ES-I3 (cell line): ENCODE data around the gene TBPL1.
"Not testable (repeated sequence)": the region's sequence is repeated elsewhere in the genome, so short reads cannot be mapped to it uniquely, and the experiment has no call there.

ENCODE experiments used
- H3K36me3 ChIP-seq: 2 replicates; pipeline ENCODE4 v1.6.1; 2013; ENCODE audit warnings: mild to moderate bottlenecking, low read length, control low read depth, moderate library complexity; ENCODE audit not compliant: insufficient read depth
- H3K4me1 ChIP-seq: 2 replicates; pipeline ENCODE4 v1.6.1; 2013; ENCODE audit warnings: mild to moderate bottlenecking, control low read depth, low read length; ENCODE audit not compliant: insufficient read depth
- H3K9ac ChIP-seq: 2 replicates; pipeline ENCODE4 v1.6.1; 2013; ENCODE audit warnings: low read depth, mild to moderate bottlenecking, low read length, moderate library complexity
- H3K9me3 ChIP-seq: 2 replicates; pipeline ENCODE4 v1.6.1; 2013; ENCODE audit warnings: mild to moderate bottlenecking, low read length, moderate library complexity; ENCODE audit not compliant: control insufficient read depth, insufficient read depth

TBPL1 gene

DNA sequence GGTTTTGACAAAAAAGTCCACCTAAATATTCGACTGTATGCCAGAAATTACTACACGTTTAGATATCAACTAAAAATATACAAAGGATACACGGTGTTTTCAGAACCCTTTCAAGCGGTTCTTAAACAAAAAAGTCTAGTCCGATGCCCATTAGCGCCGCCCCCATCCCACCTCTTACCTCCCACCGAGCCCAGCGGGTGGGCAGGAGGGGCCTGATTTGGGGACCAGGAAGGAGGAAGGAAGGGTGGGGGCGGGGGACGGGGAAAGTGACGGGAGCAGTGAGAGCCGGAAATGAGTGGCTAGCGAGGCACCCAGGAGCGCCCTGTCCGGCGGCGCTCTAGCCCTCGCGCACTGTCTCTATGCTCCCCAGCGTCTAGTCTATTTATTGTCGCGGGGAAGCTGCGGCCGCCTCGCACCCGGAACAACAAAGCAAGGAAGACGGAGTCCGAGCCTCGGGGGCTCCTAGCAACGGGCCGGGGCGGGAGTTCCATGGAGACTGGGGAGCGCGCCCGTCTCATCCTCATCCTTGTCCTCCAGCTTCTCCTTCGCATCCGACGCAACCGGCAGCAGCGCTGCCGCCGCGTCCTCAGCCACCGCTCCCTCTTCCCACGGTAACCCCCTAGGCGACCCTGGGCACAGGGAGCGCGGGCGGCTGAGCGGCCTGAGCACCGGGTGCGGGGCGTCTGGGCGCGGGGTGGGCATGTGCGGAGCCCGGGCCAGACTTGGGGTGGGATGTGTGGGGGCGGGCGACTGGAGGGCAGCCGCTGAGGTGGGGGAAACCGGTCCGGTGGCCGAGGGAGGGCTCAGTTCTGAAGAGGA is at the start of gene TBPL1:
TSS of gene TBPL1 (plus strand) at position 410 of the 819 bp plus-strand sequence. CDS start 26,902 bp downstream, outside the sequence.
- Histone ChIP-seq H3K9me3 (no peaks in the 10 kb centered on the region), H3K4me1 (peaks cover 11% of the 10 kb centered on the region; the same call in 1 of the 2 replicates), H3K9ac (peak within 1 kb of the TSS; percentile 94), H3K36me3 (no peaks in the 10 kb centered on the region)

DNA sequence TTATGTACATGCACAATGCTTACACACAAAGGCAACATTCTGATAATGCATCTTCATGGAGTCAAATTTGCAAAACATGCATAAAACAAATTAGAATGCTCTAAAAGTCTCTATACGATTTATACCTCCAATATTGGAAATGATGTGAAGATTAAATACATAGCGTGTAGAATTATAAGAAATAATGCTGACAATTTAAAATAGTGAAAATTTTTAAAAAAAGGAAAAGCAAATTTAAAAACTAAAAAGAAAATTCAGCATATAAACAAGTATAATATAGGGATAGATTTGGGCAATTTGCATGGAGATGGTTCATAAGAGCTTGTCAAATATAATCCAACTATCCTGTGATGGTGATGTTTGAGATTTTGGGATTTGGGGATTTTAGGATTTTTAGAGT is 49.2 kb upstream of the TBPL1 start:
- Histone ChIP-seq H3K9ac (no peak overlapping the region), H3K36me3 (no peaks in the 10 kb centered on the region), H3K4me1 (no peaks in the 10 kb centered on the region), H3K9me3 (no peaks in the 10 kb centered on the region)

DNA sequence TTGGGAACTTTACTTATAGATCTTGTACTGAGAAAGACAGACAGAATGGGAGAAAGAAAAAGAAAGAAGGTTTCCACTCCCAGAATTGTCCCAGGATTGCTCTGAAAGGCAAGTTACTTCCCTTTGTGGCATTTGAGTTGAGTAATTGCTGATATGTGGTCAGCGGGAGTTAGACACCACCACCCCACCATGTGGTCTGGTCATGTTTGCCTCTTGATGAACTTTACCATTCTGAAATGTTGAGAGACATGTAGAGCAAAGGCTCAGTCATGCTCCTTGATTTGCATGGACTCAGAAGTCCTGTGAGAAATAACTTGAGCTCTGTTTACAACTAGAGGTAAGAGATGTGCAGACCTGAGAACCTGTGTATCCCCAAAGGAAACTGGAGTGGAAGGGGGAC is 47.0 kb upstream of the TBPL1 start:
- H3K9ac ChIP-seq, result no peak overlapping the region
- H3K36me3 ChIP-seq, result no peaks in the 10 kb centered on the region
- no peaks in the 10 kb centered on the region for H3K9me3 ChIP-seq
- no peaks in the 10 kb centered on the region for H3K4me1 ChIP-seq

- Histone ChIP-seq H3K36me3 (no peaks in the 10 kb centered on the region), H3K9me3 (no peaks in the 10 kb centered on the region), H3K9ac (0 out of 2 replicates have a peak overlapping the region, but pooled peaks have one; percentile 17), H3K4me1 (peaks cover 12% of the 10 kb centered on the region)
Measured at GRCh38 chr6:133916650-133917151, 36.3 kb upstream of the TBPL1 start.

DNA sequence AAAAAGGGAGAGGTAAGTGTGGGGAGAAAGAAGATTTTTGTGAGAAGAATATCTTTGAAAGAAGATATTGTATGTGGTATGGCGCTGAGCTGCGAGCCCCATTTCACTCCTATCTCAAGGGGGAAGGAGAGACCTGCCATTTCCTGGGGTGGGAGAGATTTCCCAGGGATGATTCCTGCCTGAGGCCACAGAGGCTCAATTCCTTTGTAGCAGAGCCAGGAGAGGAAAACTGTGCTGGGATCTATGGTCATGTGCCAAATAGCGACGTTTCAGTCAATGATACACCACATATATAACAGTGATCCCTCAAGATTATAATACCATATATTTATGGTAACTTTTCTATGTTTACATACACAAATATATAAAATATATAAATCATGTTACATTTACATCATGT is 35.2 kb upstream of the TBPL1 start:
- Histone ChIP-seq H3K4me1 (peaks cover 12% of the 10 kb centered on the region), H3K9me3 (no peaks in the 10 kb centered on the region), H3K9ac (no peak overlapping the region), H3K36me3 (no peaks in the 10 kb centered on the region)

- Histone ChIP-seq H3K9me3 (no peaks in the 10 kb centered on the region), H3K4me1 (peaks cover 12% of the 10 kb centered on the region), H3K9ac (no peak overlapping the region), H3K36me3 (no peaks in the 10 kb centered on the region)
Measured at GRCh38 chr6:133918208-133918930, 34.7 kb upstream of the TBPL1 start.

- Histone ChIP-seq H3K9ac (no peak overlapping the region), H3K36me3 (no peaks in the 10 kb centered on the region), H3K4me1 (peaks cover 12% of the 10 kb centered on the region), H3K9me3 (no peaks in the 10 kb centered on the region)
Measured at GRCh38 chr6:133919362-133919761, 33.7 kb upstream of the TBPL1 start.

DNA sequence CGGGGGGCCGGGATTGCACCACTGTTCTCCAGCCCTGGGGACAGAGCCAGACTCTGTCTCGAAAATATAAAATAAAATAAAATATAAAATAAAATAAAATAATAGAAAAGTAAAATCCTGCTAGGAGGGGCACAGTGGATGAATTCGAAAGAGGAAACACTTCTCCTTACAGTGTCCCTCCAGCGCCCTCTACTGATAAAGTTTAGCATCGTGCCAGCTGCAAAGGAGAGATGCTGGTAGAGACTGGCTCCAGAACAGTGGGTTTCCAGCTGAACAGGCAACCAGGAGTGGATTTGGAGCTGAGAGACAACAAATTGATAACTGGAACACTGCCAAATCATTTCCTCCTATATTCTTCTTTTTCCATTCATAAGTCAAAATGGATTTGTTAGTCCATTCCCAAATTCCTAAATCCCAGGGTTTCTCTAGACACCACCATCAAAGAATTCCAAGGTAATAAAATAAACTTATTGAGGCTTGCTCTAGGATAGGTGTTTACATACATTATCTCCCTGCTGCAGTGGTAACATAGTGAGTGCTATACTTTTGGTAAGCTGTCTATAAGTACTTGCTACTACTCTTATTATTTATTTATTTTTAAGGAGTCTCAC is 31.7 kb upstream of the TBPL1 start:
- no peaks in the 10 kb centered on the region for H3K9me3 ChIP-seq
- peaks cover 12% of the 10 kb centered on the region for H3K4me1 ChIP-seq
- no peak overlapping the region for H3K9ac ChIP-seq
- H3K36me3 ChIP-seq, result no peaks in the 10 kb centered on the region

- Histone ChIP-seq H3K9me3 (no peaks in the 10 kb centered on the region), H3K36me3 (no peaks in the 10 kb centered on the region), H3K9ac (peak overlapping the region; percentile 38; the same call in 1 of the 2 replicates), H3K4me1 (no peaks in the 10 kb centered on the region; the same call in 1 of the 2 replicates)
Measured at GRCh38 chr6:133923938-133924593, 29.0 kb upstream of the TBPL1 start.

GRCh38 chr6:133931221-133931620 is 21.8 kb upstream of the TBPL1 start:
- not testable (repeated sequence) for H3K36me3 ChIP-seq, H3K9me3 ChIP-seq, H3K4me1 ChIP-seq, H3K9ac ChIP-seq

DNA sequence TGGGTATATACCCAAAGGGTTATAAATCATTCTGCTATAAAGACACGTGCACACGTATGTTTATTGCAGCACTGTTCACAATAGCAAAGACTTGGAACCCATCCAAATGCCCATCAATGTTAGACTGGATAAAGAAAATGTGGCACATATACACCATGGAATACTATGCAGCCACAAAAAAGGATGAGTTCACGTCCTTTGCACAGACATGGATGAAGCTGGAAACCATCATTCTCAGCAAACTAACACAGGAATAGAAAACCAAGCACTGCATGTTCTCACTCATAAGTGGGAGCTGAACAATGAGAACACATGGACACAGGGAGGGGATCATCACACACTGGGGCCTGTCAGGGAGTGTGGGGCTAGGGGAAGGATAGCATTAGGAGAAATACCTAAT is 16.7 kb upstream of the TBPL1 start:
- H3K9ac ChIP-seq, H3K9me3 ChIP-seq, H3K36me3 ChIP-seq, H3K4me1 ChIP-seq: not testable (repeated sequence)

GRCh38 chr6:133937909-133938308 is 15.1 kb upstream of the TBPL1 start:
- no peak overlapping the region for H3K9ac ChIP-seq
- H3K4me1 ChIP-seq, result no peaks in the 10 kb centered on the region
- H3K36me3 ChIP-seq, result no peaks in the 10 kb centered on the region
- no peaks in the 10 kb centered on the region for H3K9me3 ChIP-seq

DNA sequence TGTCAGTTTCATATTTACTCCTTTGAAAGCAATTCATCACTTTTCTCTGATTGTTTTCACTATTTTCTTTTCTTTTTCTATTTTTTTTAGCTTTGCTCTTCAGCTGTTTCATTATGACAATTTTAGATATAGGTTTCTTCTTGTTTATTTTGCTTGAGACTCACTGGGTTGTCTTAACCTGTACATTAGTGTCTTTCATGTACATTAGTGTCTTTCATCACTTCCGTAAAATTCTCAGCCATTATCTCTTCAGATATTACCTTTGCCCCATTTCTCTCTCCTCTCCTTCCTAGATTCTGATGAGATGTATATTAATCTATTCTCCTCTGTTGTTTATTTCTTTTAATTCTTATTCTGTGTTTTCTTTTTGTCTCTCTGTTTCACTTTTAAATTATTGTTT is 14.5 kb upstream of the TBPL1 start:
- H3K9me3 ChIP-seq, result no peaks in the 10 kb centered on the region
- H3K4me1 ChIP-seq, result no peaks in the 10 kb centered on the region
- H3K9ac ChIP-seq, result no peak overlapping the region
- H3K36me3 ChIP-seq, result no peaks in the 10 kb centered on the region
